ENCODE measurements around the gene CEACAM16. TPM values are rescaled to one million over a fixed set of nuclear protein-coding genes. Genes with fewer than 3 reads are reported as not detected.

CEACAM16 gene
- total RNA-seq, 1 donor from 2014 or later = not detected

DNA sequence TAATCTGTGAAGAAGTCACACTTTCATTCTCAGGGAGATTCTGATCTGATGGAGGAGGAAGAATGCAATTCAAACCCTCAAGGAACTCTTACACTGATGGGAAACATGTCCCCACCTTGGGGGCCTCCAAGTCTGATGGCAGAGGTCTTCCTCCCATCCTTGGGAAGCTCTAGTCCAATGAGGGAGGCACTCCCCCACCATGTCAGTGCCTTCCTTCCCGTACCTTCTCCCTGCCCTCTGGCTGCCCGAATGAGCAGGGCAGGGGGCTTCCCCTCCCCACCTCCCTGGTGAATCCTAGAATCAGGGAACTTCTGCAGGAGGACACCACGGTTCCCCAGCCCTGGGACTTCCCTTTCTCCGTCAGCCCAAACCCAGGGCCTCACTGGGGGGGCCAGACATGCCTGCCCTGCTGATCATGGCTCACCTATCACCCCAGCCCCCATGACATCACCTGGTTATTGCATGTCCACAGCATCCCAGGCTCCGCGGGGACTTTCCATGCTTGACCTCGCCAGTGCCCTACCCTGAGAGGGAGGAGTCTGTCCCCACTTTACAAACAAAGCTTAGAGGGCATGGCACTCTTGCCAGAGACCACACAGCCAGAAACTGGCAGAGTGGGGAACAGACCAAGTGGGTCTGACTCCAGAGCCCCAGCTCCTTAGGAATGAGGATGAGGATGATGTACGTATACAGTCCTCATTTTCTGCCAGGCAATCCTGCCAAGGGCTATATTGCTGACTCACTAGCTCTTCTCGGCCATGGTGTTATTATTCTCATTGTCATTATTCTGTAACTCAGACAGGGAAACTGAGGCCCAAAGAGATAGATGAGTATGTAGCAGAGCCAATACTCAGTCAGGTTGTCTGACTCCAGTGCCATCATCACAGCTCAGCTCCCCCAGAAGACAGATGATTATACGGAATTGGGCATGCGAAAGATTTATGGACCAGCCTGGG lies 39.9 kb downstream of the CEACAM16 start:
- DNase-seq (ENCODE audit: low read depth) = peak; percentile 34
- TF ChIP-seq, protein P1, sequence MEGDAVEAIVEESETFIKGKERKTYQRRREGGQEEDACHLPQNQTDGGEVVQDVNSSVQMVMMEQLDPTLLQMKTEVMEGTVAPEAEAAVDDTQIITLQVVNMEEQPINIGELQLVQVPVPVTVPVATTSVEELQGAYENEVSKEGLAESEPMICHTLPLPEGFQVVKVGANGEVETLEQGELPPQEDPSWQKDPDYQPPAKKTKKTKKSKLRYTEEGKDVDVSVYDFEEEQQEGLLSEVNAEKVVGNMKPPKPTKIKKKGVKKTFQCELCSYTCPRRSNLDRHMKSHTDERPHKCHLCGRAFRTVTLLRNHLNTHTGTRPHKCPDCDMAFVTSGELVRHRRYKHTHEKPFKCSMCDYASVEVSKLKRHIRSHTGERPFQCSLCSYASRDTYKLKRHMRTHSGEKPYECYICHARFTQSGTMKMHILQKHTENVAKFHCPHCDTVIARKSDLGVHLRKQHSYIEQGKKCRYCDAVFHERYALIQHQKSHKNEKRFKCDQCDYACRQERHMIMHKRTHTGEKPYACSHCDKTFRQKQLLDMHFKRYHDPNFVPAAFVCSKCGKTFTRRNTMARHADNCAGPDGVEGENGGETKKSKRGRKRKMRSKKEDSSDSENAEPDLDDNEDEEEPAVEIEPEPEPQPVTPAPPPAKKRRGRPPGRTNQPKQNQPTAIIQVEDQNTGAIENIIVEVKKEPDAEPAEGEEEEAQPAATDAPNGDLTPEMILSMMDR (IDR thresholded peaks at IDR 0.05; ENCODE audit: insufficient read depth, low read length, poor library complexity, severe bottlenecking) = no peak
- no peaks in the 10 kb centered on the region for H3K27me3 ChIP-seq (ENCODE audit: control insufficient read depth, insufficient read depth, low read length)
- H3K36me3 ChIP-seq (ENCODE audit: control insufficient read depth, insufficient read depth, low read length) = no peaks in the 10 kb centered on the region
- H3K4me3 ChIP-seq (ENCODE audit: low read depth, low read length) = no peak overlapping the region

DNA sequence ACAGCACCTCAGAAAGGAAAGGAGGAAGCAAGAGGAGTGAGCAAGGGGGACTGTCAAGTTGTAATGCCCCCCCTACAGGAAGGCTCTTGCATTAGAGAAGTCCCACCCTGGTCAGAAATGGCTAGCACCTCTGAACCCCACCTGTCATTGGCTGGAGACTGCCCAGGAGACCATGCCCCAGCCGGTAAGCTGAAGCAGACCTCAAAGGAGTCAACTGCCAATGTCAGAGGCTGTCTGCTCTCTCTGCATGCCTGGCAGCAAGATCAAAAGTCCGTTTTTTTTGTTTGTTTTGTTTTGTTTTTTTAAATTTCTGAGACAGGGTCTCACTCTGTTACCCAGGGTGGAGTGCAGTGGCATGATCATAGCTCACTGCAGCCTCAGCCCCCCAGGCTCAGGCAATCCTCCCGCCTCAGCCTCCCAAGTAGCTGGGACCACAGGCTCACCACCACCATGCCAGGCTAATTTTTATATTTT lies 41.4 kb downstream of the CEACAM16 start:
- TF ChIP-seq, protein P1 (IDR thresholded peaks at IDR 0.05; ENCODE audit: insufficient read depth, low read length, poor library complexity, severe bottlenecking) = peak; percentile 21
- Histone ChIP-seq H3K36me3 (ENCODE audit: control insufficient read depth, insufficient read depth, low read length) (no peaks in the 10 kb centered on the region), H3K4me3 (ENCODE audit: low read depth, low read length) (no peak overlapping the region), H3K27me3 (ENCODE audit: control insufficient read depth, insufficient read depth, low read length) (no peaks in the 10 kb centered on the region)
- no peak for DNase-seq (ENCODE audit: low read depth)

DNA sequence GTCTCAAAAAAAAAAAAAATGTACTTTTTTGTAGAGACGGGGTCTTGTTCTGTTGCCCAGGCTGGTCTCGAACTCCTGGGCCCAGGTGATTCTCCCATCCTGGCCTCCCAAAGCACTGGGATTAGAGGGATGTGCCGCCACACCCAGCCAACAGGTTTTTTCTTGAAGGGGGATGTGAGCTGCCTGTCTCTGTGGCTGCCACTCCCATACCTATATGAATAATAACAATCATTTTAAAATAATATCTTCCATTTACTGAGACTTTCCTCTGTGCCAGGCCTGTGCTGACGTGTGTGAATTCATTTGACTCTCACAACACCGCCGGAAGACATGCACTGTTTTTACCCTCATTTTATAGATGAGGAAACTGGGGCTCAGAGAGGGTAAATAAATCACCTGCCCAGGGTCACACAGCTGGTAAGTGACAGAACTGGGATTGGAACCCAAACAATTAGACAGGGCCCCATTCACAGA lies 42.3 kb downstream of the CEACAM16 start:
- TF ChIP-seq, protein P1 (IDR thresholded peaks at IDR 0.05; ENCODE audit: insufficient read depth, low read length, poor library complexity, severe bottlenecking) = no peak
- Histone ChIP-seq H3K27me3 (ENCODE audit: control insufficient read depth, insufficient read depth, low read length) (no peaks in the 10 kb centered on the region), H3K36me3 (ENCODE audit: control insufficient read depth, insufficient read depth, low read length) (no peaks in the 10 kb centered on the region), H3K4me3 (ENCODE audit: low read depth, low read length) (no peak overlapping the region)
- no peak for DNase-seq (ENCODE audit: low read depth)

DNA sequence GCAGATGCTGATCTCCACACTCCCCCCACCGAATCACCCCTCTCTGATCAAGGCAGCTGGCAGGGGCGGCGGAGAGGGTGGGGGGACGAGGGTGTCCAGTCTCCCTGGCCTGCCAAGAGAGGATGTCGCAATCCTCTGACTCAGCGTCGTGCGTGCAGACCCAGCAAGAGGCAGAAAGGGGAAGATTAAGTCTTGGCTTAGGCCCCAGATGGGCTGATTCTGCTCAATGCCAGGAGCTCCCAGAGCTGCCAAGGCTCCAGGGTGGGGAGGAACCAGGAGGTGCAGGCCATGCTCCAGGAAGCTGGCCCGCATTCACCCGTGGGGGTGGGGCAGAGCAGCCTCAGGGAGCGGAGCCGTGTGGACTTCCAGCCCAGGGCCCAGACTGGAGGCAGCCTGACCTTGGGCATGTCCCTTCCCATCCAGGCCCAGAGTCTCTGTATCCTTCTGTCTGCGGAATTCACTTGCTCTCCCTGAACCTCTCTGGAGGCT lies 42.9 kb downstream of the CEACAM16 start:
- Histone ChIP-seq H3K4me3 (ENCODE audit: low read depth, low read length) (no peak overlapping the region), H3K27me3 (ENCODE audit: control insufficient read depth, insufficient read depth, low read length) (no peaks in the 10 kb centered on the region), H3K36me3 (ENCODE audit: control insufficient read depth, insufficient read depth, low read length) (no peaks in the 10 kb centered on the region)
- TF ChIP-seq, protein P1 (IDR thresholded peaks at IDR 0.05; ENCODE audit: insufficient read depth, low read length, poor library complexity, severe bottlenecking) = no peak
- peak; percentile 99 for DNase-seq (ENCODE audit: low read depth)

DNA sequence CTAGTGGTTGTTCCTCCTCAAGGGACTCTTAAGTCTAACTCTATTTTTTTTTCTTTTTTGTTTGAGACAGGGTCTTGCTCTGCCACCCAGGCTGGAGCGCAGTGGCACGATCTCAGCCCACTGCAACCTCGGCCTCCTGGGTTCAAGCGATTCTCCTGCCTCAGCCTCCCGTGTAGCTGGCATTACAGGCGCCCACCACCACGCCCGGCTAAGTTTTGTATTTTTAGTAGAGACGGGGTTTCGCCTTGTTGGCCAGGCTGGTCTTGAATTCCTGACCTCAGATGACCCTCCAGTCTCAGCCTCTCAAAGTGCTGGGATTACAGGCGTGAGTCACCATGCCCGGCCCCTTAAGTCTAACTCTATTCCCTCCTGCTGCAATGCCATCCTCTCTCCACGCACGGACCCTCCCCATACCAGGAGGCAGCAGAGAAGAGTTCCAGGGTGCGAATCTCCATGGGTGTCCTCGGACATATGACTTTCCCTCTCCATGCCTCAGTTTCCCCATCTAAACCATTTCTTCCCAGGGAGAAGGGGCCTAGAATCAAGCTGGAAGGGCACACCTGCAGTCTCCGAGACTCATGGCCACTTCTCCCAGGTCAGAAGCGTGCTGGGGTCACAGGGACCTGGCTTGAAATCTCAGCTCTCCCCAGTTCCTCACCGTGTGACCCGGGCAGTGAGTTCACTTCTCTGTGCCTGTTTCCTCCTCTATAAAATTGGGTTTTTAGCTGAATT lies 43.5 kb downstream of the CEACAM16 start:
- Histone ChIP-seq H3K36me3 (ENCODE audit: control insufficient read depth, insufficient read depth, low read length) (no peaks in the 10 kb centered on the region), H3K4me3 (ENCODE audit: low read depth, low read length) (no peak overlapping the region), H3K27me3 (ENCODE audit: control insufficient read depth, insufficient read depth, low read length) (no peaks in the 10 kb centered on the region)
- DNase-seq (ENCODE audit: low read depth) = no peak
- TF ChIP-seq, protein P1 (IDR thresholded peaks at IDR 0.05; ENCODE audit: insufficient read depth, low read length, poor library complexity, severe bottlenecking) = no peak
